Transverse colon (tissue), 4 donors: ENCODE measurements around the gene FST. TPM values are rescaled to one million over a fixed set of nuclear protein-coding genes. Genes with fewer than 3 reads are reported as not detected.

Experiments
- DNase-seq: peaks from one replicate; pipeline ENCODE4 v3.0.0-alpha.2; 2019
- H3K27ac ChIP-seq, 4 donors: fragments of 200-600 bp; sonication (generic); 2 replicates each; pipeline ENCODE4 v1.5.1; 2016 to 2018; ENCODE audit warnings: inconsistent platforms in 4 of 4
- H3K27me3 ChIP-seq: fragments of 200-600 bp; sonication (generic); 2 replicates; pipeline ENCODE4 v1.5.1; 2017; ENCODE audit warnings: inconsistent platforms
- H3K36me3 ChIP-seq, 4 donors: fragments of 200-600 bp; sonication (generic); 2 replicates each; pipeline ENCODE4 v1.5.1; 2017 to 2019; ENCODE audit warnings: inconsistent platforms in 4 of 4
- H3K4me1 ChIP-seq, 4 donors: fragments of 200-600 bp; sonication (generic); 2 replicates each; pipeline ENCODE4 v1.5.1; 2017 to 2020; ENCODE audit warnings: inconsistent platforms in 4 of 4
- H3K4me3 ChIP-seq, 4 donors: fragments of 200-600 bp; sonication (generic); 1 replicate in 1 of 4; 2 replicates in 3 of 4; pipeline versions ENCODE4 v1.5.1 to v1.6.1; 2017 to 2019; ENCODE audit warnings: inconsistent platforms in 4 of 4
- H3K9me3 ChIP-seq, 2 donors: fragments of 200-600 bp; sonication (generic); 2 replicates each; pipeline ENCODE4 v1.5.1; 2017 to 2019; ENCODE audit warnings: inconsistent platforms in 2 of 2
- CTCF ChIP-seq, 5 experiments: fragments of 200-600 bp in 3 of 5; fragments of 450-650 bp in 2 of 5; sonication (generic) in 3 of 5; IDR thresholded peaks; 1 replicate in 2 of 5; 2 replicates in 3 of 5; pipeline ENCODE4 v1.5.1; 2016 to 2017; ENCODE audit warnings: antibody characterized with exemption in 5 of 5, inconsistent platforms in 3 of 5, mild to moderate bottlenecking in 2 of 5, moderate library complexity in 1 of 5
- EP300 ChIP-seq: sonication (generic); formaldehyde crosslinking; IDR thresholded peaks from one replicate; pipeline ENCODE4 v1.6.1; 2017; ENCODE audit warnings: antibody characterized with exemption, low read depth
- POLR2A ChIP-seq: fragments of 450-650 bp; IDR thresholded peaks from one replicate; pipeline ENCODE4 v1.6.1; 2016; ENCODE audit warnings: antibody characterized with exemption, mild to moderate bottlenecking, moderate library complexity
- POLR2AphosphoS5 ChIP-seq, 3 donors: sonication (generic); formaldehyde crosslinking; IDR thresholded peaks; one replicate each; pipeline ENCODE4 v1.6.1; 2016; ENCODE audit warnings: antibody characterized with exemption in 3 of 3
- WGBS, 2 donors: methylation state at CpG; one replicate each; pipeline ENCODE4 v1.1.5; 2018; ENCODE audit warnings: low coverage in 1 of 2; 5-methylcytosine and 5-hydroxymethylcytosine counted together
- in situ Hi-C, 4 donors: fragments of 200-750 bp; cut with MboI; loops; one replicate each; pipeline versions ENCODE4 v1.15.0 to v1.15.1; 2017; ENCODE audit warnings: low sequenced_read_pairs in 3 of 4, low pct_ligation_motif_present in 1 of 4, low pct_unique_long_range_greater_than_20kb in 1 of 4
- intact Hi-C: fragments of 100-400 bp; cut with DNase I; formaldehyde crosslinking; loops from one replicate; pipeline ENCODE4 v1.15.1; 2023; ENCODE audit warnings: low total_unique reads
- total RNA-seq, 4 donors: library from RNA; depleted of rRNA; stranded (reverse); fragments of >200 nt; gene quantifications; one replicate each; pipeline ENCODE4 v1.1.0, GENCODE V29; 2016

Gene FST
- total RNA-seq, 4 donors from 2014 or later = 3.4 to 25.7 (median 5.3) TPM

DNA sequence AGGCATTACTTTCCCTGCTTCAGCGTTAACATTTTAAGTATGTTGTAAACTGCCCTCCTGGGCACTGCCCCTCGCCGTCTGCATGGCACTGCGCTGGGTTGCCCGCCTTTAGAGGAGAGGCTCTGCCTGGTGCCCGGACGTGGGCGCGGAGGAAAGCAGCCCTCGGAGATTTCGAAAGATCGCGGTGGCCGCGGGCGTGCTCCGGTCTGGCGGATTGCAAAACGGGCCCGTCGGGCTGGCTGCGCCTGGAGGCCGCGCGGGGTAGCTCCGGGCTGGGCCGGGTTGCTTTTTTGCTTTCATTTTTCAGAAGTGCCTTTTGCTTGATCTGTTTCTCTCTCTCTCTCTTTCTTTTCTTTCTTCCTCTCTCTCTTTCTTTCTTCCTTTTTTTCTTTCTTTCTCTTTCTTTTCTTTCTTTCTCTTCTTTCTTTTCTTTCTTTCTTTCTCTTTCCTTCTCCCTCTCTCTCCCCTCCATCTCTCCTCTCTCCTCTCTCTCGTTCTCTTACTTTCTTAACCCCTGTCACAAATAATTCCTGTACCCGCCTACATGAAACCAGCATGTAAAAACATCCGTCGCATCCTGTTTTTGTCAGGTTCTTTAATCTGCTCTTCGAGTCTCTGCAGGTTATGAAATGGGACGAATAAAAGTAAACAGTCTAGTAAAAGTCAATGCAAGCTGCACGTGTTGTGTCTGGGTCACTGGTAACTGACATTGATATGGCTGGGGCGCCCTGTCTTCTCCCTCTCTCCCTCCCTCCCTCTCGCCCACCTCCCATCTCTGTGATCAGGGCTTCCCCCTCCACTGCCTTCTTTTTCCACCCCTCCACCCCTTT lies 1.7 kb downstream of the FST start:
- in situ Hi-C loops = loop anchor here in 3 of 4 donors (10.0 to 25.0 kb wide), 2 partner anchors 743 to 755 kb away; no protein-coding TSS in a partner anchor
- 0 to 2% methylated on average over 29 to 36 of the region's 36 CpGs for WGBS, 2 donors
- Histone ChIP-seq H3K9me3 (no peaks in the 10 kb centered on the region), H3K4me1 (peaks cover 4 to 39% (median 16%) of the 10 kb centered on the region in 4 donors), H3K36me3 (no peaks in the 10 kb centered on the region), H3K27ac (peak overlapping the region; percentile 30 to 90 (median 80)), H3K27me3 (peaks cover 55% of the 10 kb centered on the region), H3K4me3 (peak overlapping the region; percentile 6 to 82 (median 53))
- TF ChIP-seq POLR2A = no peak
- peak; percentile 33 to 62 (median 45) for TF ChIP-seq CTCF (IDR thresholded peaks at IDR 0.05)
- no peak for TF ChIP-seq EP300
- no peak for TF ChIP-seq POLR2AphosphoS5 (IDR thresholded peaks at IDR 0.05)
- intact Hi-C loops = loop anchor here (5.0 kb wide), 1 partner anchor 735 kb away; no protein-coding TSS in a partner anchor
- peak; percentile 69 for DNase-seq

DNA sequence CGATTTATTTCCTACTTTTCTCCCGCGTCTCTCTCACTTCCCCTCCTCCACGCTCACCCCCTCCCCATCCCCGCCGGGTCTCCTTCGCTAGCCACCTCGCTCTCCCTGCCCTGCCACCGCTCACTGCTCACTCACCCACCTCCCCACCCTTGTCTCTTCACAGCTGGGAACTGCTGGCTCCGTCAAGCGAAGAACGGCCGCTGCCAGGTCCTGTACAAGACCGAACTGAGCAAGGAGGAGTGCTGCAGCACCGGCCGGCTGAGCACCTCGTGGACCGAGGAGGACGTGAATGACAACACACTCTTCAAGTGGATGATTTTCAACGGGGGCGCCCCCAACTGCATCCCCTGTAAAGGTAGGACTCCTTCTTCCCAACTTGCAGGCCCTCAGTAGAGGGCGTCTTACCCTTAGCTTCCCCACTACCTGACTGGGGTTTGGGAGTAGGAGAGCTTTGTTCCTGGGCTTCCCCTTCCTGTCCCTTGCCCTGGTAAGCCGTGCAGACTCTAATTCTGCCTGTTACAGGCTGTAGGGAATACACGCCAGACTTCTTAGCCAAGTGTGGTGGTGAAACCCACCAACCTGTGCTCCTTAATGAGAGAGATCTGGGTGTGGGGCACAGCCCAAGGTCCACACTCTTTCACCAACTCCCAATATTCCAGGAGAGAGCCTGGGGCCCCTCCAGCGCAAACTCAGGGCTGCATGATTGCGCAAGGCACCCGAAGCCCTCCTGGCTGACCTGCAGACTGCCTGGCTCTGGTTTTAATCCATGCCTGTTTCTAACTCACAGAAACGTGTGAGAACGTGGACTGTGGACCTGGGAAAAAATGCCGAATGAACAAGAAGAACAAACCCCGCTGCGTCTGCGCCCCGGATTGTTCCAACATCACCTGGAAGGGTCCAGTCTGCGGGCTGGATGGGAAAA lies 2.5 kb downstream of the FST start:
- H3K4me3 ChIP-seq = peak overlapping the region; percentile 6 to 82 (median 53)
- no peak for TF ChIP-seq POLR2A
- no peak for TF ChIP-seq POLR2AphosphoS5 (IDR thresholded peaks at IDR 0.05)
- no peak for TF ChIP-seq EP300
- TF ChIP-seq CTCF (IDR thresholded peaks at IDR 0.05) = no peak
- no peaks in the 10 kb centered on the region for H3K36me3 ChIP-seq
- peak overlapping the region in 3 of 4 donors; percentile 13 to 90 (median 78) for H3K27ac ChIP-seq
- H3K9me3 ChIP-seq = no peaks in the 10 kb centered on the region
- peak; percentile 24 for DNase-seq
- in situ Hi-C loops (loop anchor here in 3 of 4 donors (10.0 to 25.0 kb wide), 2 partner anchors 742 to 754 kb away; no protein-coding TSS in a partner anchor), intact Hi-C loops (loop anchor here (5.0 kb wide), 1 partner anchor 734 kb away; no protein-coding TSS in a partner anchor)
- H3K27me3 ChIP-seq = peaks cover 48% of the 10 kb centered on the region
- H3K4me1 ChIP-seq = peaks cover 4 to 39% (median 16%) of the 10 kb centered on the region in 4 donors
- WGBS, 2 donors = 17 to 30% methylated on average over 15 to 35 of the region's 35 CpGs

GRCh38 chr5:53487436-53487835 lies 7.0 kb downstream of the FST start:
- Histone ChIP-seq H3K36me3 (no peaks in the 10 kb centered on the region), H3K4me1 (peaks cover 0 to 8% (median 6%) of the 10 kb centered on the region in 4 donors), H3K9me3 (no peaks in the 10 kb centered on the region), H3K4me3 (no peak overlapping the region), H3K27ac (no peak overlapping the region), H3K27me3 (peaks cover 25% of the 10 kb centered on the region)
- DNase-seq = no peak
- TF ChIP-seq POLR2AphosphoS5 (IDR thresholded peaks at IDR 0.05) (no peak), CTCF (IDR thresholded peaks at IDR 0.05) (no peak), POLR2A (no peak), EP300 (no peak)
- in situ Hi-C loops = loop anchor here in 3 of 4 donors (10.0 to 25.0 kb wide), 2 partner anchors 737 to 750 kb away; no protein-coding TSS in a partner anchor
- intact Hi-C loops = no loop called here
- 76 to 80% methylated on average over 1 of the region's 1 CpG for WGBS, 2 donors
